Bone marrow (tissue), 2 donors: ENCODE measurements around the gene TMEM201.

Experiments
- DNase-seq, 2 donors: peaks; one replicate each; lab custom pipeline; 2025; lab: John Stamatoyannopoulos, UW

TMEM201 gene

DNA sequence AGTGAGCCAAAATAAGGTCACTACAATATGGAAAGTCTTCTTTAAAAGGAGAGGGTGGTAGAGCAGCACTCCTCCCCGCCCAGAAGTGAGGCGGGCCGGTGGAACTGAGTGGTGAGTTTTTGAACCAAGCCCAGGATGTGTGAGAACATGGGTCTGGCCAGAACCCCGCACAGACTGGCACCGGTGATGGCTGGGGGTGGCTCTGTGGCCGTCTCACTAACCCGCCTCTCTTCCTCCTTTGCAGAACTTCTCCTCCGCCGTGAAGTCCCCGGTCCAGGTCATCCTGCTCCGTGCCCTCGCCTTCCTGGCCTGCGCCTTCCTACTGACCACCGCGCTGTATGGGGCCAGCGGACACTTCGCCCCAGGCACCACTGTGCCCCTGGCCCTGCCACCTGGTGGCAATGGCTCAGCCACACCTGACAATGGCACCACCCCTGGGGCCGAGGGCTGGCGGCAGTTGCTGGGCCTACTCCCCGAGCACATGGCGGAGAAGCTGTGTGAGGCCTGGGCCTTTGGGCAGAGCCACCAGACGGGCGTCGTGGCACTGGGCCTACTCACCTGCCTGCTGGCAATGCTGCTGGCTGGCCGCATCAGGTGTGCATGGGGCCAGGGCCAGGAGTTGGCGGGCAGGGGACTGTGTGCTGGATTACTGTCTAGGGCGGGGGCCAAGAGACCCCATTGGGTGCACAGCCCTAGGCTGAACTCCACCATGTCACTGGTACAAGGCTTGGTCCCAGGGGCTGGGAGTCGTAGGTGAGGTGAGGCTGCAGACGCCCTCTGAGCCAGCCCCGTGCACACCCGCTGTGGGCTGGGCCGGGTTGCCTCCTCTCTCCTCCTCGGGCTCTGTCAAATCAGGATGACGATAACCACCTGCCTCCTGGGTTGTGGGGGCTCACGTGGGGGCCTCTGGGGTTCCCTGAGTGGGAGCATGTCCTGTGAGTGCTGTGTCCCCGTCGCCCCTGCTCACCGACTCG is 12.4 kb downstream of the TMEM201 start:
- no peak for DNase-seq

GRCh38 chr1:9601942-9602793 is 13.5 kb downstream of the TMEM201 start:
- DNase-seq: no peak

- no peak for DNase-seq
These were observed 14.1 kb downstream of the TMEM201 start for GRCh38 chr1:9602794-9603167.

GRCh38 chr1:9603307-9603706 is 14.6 kb downstream of the TMEM201 start:
- no peak for DNase-seq

GRCh38 chr1:9603766-9604753 is 15.3 kb downstream of the TMEM201 start:
- no peak for DNase-seq

- DNase-seq: no peak
These were observed 16.1 kb downstream of the TMEM201 start for GRCh38 chr1:9604836-9605235.

- DNase-seq: no peak
These were observed 17.3 kb downstream of the TMEM201 start for GRCh38 chr1:9605946-9606455.

DNA sequence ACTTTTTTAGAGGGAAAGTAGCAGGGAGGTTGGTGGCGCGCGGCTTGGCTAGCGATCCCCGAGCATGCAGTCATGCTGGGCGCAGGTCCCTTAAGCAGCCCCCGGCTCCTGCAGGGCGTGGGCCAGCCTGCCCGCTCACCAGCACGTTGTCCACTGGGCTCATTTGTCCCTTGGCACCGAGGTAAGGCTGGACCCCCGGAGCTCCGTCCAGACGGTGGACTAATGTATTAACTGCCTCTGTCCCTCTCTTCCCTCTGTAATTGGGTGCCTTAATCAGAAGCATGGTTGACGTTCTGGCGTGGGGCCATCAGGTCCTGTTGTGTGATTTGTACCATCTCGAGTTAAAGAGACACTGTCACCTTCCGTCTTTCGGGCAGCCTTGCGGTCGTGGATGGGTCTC is 17.7 kb downstream of the TMEM201 start:
- DNase-seq: no peak

- DNase-seq: no peak
These were observed 18.2 kb downstream of the TMEM201 start for GRCh38 chr1:9606948-9607347.

DNA sequence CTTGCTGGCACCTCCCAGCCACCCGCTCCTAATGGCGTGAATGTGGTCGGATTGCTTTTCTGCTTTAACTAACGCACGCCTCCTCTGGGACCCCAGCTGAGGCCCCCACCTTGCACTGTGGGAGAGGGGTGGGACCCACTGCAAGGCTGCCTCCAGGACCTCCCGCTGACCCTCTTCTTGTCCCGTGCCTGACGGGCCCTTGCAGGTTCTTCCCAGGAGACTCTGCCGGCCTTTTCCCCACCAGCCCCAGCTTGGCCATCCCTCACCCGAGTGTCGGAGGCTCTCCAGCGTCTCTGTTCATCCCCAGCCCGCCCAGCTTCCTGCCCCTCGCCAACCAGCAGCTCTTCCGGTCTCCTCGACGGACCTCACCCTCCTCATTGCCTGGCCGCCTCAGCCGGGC is 18.6 kb downstream of the TMEM201 start:
- DNase-seq: no peak

DNA sequence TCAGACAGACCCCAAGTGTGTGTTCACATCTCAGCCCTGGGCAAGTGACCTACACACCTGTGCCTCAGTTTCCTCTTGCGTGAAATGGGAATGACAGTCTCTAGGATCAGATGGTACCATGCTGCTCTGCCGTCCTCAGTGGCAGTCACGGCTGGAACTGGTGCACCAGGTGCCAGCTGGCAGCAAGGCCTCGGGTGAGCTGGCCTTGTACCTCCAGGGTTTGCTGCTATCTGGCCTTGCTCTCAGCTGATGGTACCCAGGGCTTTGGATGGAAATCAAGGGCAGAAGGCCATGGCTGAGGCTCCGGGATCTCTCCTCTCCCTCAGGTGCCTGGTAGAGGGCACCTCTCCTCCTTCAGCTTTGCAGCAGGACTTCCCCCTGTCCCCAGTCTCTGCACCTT is 21.3 kb downstream of the TMEM201 start:
- DNase-seq: no peak

DNA sequence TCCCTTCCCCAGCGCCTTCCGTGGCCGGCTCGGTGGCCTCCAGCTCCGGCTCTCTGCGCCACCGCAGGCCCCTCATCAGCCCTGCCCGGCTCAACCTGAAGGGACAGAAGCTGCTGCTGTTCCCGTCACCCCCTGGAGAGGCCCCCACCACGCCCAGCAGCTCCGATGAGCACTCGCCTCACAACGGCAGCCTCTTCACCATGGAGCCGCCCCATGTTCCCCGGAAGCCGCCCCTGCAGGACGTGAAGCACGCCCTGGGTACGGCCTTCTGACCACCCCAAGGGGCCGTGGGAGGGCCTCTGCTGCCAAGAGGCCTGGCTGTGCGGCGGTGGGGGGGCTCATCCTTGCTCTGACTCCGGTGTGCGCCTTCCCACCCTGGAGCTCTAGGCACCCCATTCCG is 21.8 kb downstream of the TMEM201 start:
- no peak for DNase-seq

- no peak for DNase-seq
These were observed 23.0 kb downstream of the TMEM201 start for GRCh38 chr1:9611716-9612115.

- DNase-seq: no peak
These were observed 23.6 kb downstream of the TMEM201 start for GRCh38 chr1:9612162-9612845.

GRCh38 chr1:9612871-9613624 is 24.3 kb downstream of the TMEM201 start:
- no peak for DNase-seq

- DNase-seq: no peak
These were observed 25.1 kb downstream of the TMEM201 start for GRCh38 chr1:9613625-9614299.

GRCh38 chr1:9615316-9616063 is 26.8 kb downstream of the TMEM201 start:
- DNase-seq: peak in 1 of 2 donors; percentile 51

- DNase-seq: no peak
These were observed 30.4 kb downstream of the TMEM201 start for GRCh38 chr1:9618909-9619679.
